Naive thymus-derived CD4-positive, alpha-beta T cell (primary cell): ENCODE measurements around the gene SUCNR1. TPM values are rescaled to one million over a fixed set of nuclear protein-coding genes. Genes with fewer than 3 reads are reported as not detected.

Experiments
- ATAC-seq: fragments of 150-1000 bp; cut with Tn5 transposase; 2 replicates; pipeline ENCODE4 v1.10.0; 2021; ENCODE audit warnings: mild to moderate bottlenecking, moderate library complexity
- CTCF ChIA-PET: fragments of 350-600 bp; sonication (Branson Sonifier 250); formaldehyde crosslinking; loops from one replicate; lab custom pipeline; 2021; ENCODE audit warnings: antibody characterized with exemption; lab: Charles Lee
- POLR2A ChIA-PET: fragments of 350-600 bp; sonication (Branson Sonifier 250); formaldehyde crosslinking; loops from one replicate; lab custom pipeline; 2021; ENCODE audit warnings: antibody characterized with exemption, inconsistent platforms; lab: Charles Lee
- DNase-seq, 9 donors: peaks; one replicate each; pipeline versions ENCODE4 v3.0.0 to v3.0.0-alpha.2; 2020 to 2022; ENCODE audit warnings: mixed read lengths in 1 of 9
- H3K27ac ChIP-seq: one replicate; pipeline ENCODE4 v1.7.0; 2013; ENCODE audit warnings: mild to moderate bottlenecking, low read depth, low read length, moderate library complexity
- H3K27me3 ChIP-seq, 2 donors: one replicate each; pipeline ENCODE4 v1.7.0; 2013; ENCODE audit warnings: low read length in 2 of 2, mild to moderate bottlenecking in 2 of 2, moderate library complexity in 2 of 2; ENCODE audit not compliant: control insufficient read depth in 2 of 2, insufficient read depth in 2 of 2
- H3K36me3 ChIP-seq, 3 experiments: 1 replicate in 2 of 3; 2 replicates in 1 of 3; pipeline ENCODE4 v1.7.0; 2013; ENCODE audit warnings: low read length in 3 of 3, mild to moderate bottlenecking in 3 of 3, moderate library complexity in 1 of 3; ENCODE audit not compliant: insufficient read depth in 3 of 3, control insufficient read depth in 2 of 3
- H3K4me1 ChIP-seq, 2 donors: one replicate each; pipeline ENCODE4 v1.7.0; 2013; ENCODE audit warnings: low read length in 2 of 2, mild to moderate bottlenecking in 2 of 2, moderate library complexity in 1 of 2; ENCODE audit not compliant: control insufficient read depth in 2 of 2, insufficient read depth in 2 of 2
- H3K4me3 ChIP-seq: 2 replicates; pipeline ENCODE4 v1.7.0; 2013; ENCODE audit warnings: mild to moderate bottlenecking, low read length
- H3K9me3 ChIP-seq, 3 experiments: 1 replicate in 2 of 3; 2 replicates in 1 of 3; pipeline ENCODE4 v1.7.0; 2013; ENCODE audit warnings: low read length in 3 of 3; ENCODE audit not compliant: control insufficient read depth in 2 of 3
- H3K27ac Mint-ChIP-seq, 9 donors: one replicate each; pipeline ENCODE4 v1.8.0; 2020 to 2022; ENCODE audit warnings: mixed read lengths in 9 of 9, mild to moderate bottlenecking in 8 of 9, moderate library complexity in 5 of 9, inconsistent platforms in 2 of 9
- H3K27me3 Mint-ChIP-seq, 5 donors: one replicate each; pipeline ENCODE4 v1.8.0; 2021 to 2022; ENCODE audit warnings: mixed read lengths in 5 of 5, mild to moderate bottlenecking in 1 of 5
- H3K36me3 Mint-ChIP-seq, 5 donors: one replicate each; pipeline ENCODE4 v1.8.0; 2020 to 2022; ENCODE audit warnings: mixed read lengths in 5 of 5, mild to moderate bottlenecking in 3 of 5, inconsistent platforms in 1 of 5
- H3K4me1 Mint-ChIP-seq, 7 donors: one replicate each; pipeline ENCODE4 v1.8.0; 2020 to 2022; ENCODE audit warnings: mixed read lengths in 7 of 7, mild to moderate bottlenecking in 3 of 7, inconsistent platforms in 1 of 7
- H3K4me3 Mint-ChIP-seq, 10 donors: one replicate each; pipeline ENCODE4 v1.8.0; 2020 to 2022; ENCODE audit warnings: mild to moderate bottlenecking in 10 of 10, mixed read lengths in 10 of 10, moderate library complexity in 6 of 10, inconsistent platforms in 2 of 10
- H3K9me3 Mint-ChIP-seq, 11 donors: one replicate each; pipeline ENCODE4 v1.8.0; 2020 to 2022; ENCODE audit warnings: mixed read lengths in 11 of 11, mild to moderate bottlenecking in 4 of 11, inconsistent platforms in 1 of 11, moderate library complexity in 1 of 11
- intact Hi-C, 2 donors: fragments of 100-400 bp; cut with micrococcal nuclease; formaldehyde crosslinking; loops; one replicate each; pipeline ENCODE4 v1.15.1; 2023
- polyA plus RNA-seq, 2 donors: library from polyadenylated mRNA; unstranded; fragments of 300-500 nt; fragmentation: Illumina TruSeq; gene quantifications; one replicate each; pipeline ENCODE4 v1.2.3, GENCODE V29; 2021
- total RNA-seq, 6 experiments: library from RNA in 5 of 6; stranded (reverse) in 5 of 6; gene quantifications; 1 replicate in 5 of 6; 2 replicates in 1 of 6; pipeline ENCODE4 v1.2.3 and lab custom pipeline; 2021 to 2026

SUCNR1 gene, protein sequence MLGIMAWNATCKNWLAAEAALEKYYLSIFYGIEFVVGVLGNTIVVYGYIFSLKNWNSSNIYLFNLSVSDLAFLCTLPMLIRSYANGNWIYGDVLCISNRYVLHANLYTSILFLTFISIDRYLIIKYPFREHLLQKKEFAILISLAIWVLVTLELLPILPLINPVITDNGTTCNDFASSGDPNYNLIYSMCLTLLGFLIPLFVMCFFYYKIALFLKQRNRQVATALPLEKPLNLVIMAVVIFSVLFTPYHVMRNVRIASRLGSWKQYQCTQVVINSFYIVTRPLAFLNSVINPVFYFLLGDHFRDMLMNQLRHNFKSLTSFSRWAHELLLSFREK
- total RNA-seq (under 1 TPM in 1 of 5 experiments, not detected in 4; 0.12 TPM), polyA plus RNA-seq (not detected), total RNA-seq (lab: John Stamatoyannopoulos, UW) (not detected)

DNA sequence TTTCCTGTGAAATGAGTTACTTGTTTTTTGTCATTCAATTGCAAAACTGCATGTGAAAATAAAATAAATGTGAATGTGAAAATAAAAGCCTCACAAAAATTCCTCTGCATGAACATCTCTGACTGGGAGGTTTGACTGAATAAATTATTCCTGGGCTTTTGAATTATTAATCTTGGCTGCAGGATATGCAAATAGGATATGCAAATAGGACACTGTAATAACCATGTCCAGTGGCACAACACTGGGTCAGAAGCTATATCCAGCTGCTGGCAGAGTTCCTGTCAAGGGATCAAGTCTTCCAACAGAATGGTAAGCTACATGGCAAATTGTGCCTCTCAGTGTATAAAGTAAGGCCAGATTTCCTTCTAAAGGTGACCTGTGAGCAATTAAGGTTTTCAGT lies at the start of gene SUCNR1:
Gene SUCNR1, plus strand, starts transcription at position 246 of the 400 bp plus-strand sequence. CDS start 6,250 bp downstream, outside the sequence.
- Mint-ChIP-seq H3K27me3 (peaks cover 0 to 6% (median 5%) of the 10 kb centered on the region in 5 donors), H3K27ac (no peak within 1 kb of the TSS), H3K9me3 (no peaks in the 10 kb centered on the region), H3K36me3 (no peaks in the 10 kb centered on the region), H3K4me1 (peaks cover 4 to 16% (median 11%) of the 10 kb centered on the region in 7 donors), H3K4me3 (no peak within 1 kb of the TSS)
- Histone ChIP-seq H3K4me3 (no peak within 1 kb of the TSS), H3K36me3 (no peaks in the 10 kb centered on the region), H3K4me1 (no peaks in the 10 kb centered on the region), H3K27ac (no peak within 1 kb of the TSS), H3K27me3 (no peaks in the 10 kb centered on the region), H3K9me3 (no peaks in the 10 kb centered on the region)
- intact Hi-C loops = no loop called here
- no peak for DNase-seq
- POLR2A ChIA-PET = no interaction called here
- CTCF ChIA-PET = no interaction called here
- ATAC-seq = no peak

DNA sequence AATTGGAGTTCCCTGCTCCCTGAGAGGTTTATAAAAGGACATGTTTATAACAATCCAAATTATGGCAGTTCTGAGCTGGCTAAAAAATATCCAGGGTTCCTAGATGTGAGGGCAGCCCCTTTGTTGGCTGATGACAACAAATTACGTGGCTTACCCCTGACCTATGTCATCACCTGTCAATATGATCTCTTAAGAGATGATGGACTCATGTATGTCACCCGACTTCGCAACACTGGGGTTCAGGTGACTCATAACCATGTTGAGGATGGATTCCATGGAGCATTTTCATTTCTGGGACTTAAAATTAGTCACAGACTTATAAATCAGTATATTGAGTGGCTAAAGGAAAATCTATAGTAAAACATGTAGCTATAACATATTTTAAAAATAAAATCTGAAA lies 45.6 kb upstream of the SUCNR1 start:
- no peaks in the 10 kb centered on the region for H3K36me3 Mint-ChIP-seq
- intact Hi-C loops = no loop called here
- no peak for ATAC-seq
- ChIA-PET CTCF (interaction anchor here (0.6 kb wide), 1 partner anchor 98 kb away, joined by 3 read pairs; no protein-coding TSS in a partner anchor), POLR2A (no interaction called here)
- H3K4me3 Mint-ChIP-seq = no peak overlapping the region
- Histone ChIP-seq H3K4me3 (no peak overlapping the region), H3K27ac (no peak overlapping the region), H3K36me3 (no peaks in the 10 kb centered on the region), H3K9me3 (no peaks in the 10 kb centered on the region), H3K4me1 (no peaks in the 10 kb centered on the region), H3K27me3 (no peaks in the 10 kb centered on the region)
- no peak for DNase-seq
- no peak overlapping the region for H3K27ac Mint-ChIP-seq
- peaks cover 0 to 8% (median 0%) of the 10 kb centered on the region in 11 donors for H3K9me3 Mint-ChIP-seq
- peaks cover 19 to 31% (median 23%) of the 10 kb centered on the region in 5 donors for H3K27me3 Mint-ChIP-seq
- H3K4me1 Mint-ChIP-seq = peaks cover 0 to 3% (median 0%) of the 10 kb centered on the region in 7 donors

DNA sequence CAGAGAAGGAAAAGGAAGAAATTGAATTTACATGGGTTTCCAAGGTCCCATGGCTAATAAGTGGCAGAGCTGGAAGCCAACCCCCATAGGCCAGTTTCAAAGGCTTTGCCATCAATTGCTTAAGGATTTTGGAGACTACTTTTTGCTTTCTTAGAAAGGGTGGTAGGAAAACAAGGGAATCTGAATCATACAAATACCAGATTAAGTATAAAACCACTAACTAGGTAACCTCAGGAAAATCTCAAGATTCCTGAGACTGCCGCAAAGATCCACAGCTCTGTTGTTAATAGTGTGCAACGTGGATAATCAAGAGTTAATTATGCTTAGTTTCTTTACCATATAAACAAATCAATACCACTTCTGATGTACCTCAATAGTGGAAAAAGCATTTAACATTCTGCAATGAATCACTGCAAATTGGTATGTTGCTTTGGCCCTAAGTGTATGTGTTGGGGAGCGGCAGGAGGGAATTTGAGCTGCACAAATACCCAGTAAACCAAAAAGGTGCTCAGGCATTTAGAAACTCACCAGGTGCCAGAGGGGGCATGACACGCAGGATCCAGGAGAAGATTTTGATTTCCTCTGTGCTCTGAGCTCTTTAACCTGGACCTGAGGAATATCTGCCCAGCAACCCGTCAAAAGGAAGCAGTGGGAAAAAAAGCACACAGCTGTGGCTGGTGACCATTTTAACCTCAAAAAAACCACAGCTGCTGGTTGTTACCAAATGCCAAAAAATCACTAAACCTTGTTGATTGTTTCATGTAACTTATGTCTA lies 37.5 kb upstream of the SUCNR1 start:
- no peaks in the 10 kb centered on the region for H3K9me3 ChIP-seq
- POLR2A ChIA-PET = no interaction called here
- no peak overlapping the region for H3K4me3 ChIP-seq
- Mint-ChIP-seq H3K36me3 (no peaks in the 10 kb centered on the region), H3K9me3 (no peaks in the 10 kb centered on the region), H3K4me3 (no peak overlapping the region), H3K27ac (no peak overlapping the region), H3K4me1 (peaks cover 0 to 3% (median 0%) of the 10 kb centered on the region in 7 donors), H3K27me3 (peaks cover 12 to 51% (median 19%) of the 10 kb centered on the region in 5 donors)
- intact Hi-C loops = loop anchor here in 1 of 2 donors (5.0 kb wide), 1 partner anchor 81 kb away; no protein-coding TSS in a partner anchor
- H3K27ac ChIP-seq = no peak overlapping the region
- DNase-seq (no peak), ATAC-seq (no peak)
- CTCF ChIA-PET = interaction anchor here (0.9 kb wide), 1 partner anchor 388 kb away, joined by 3 read pairs; no protein-coding TSS in a partner anchor
- no peaks in the 10 kb centered on the region for H3K4me1 ChIP-seq
- H3K36me3 ChIP-seq = no peaks in the 10 kb centered on the region
- H3K27me3 ChIP-seq = no peaks in the 10 kb centered on the region

DNA sequence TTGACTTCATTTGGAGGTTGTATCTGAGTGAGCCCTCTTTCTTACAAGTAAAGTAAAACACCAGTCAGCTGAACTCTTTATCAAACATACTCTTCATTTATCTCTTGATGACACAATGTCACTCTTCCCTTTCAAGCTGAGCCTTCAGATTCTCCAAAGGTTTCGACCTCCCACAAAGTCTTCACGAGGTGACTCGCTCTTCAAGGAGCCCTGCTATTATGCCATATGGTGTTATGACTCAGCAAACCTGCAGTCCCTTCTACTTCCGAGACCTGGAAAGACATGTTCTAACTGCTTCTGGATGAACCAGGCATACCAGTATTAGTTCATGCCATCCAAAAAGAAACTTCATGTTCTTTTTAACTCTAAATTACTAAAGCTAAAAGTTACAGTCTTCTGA lies 36.4 kb upstream of the SUCNR1 start:
- DNase-seq = no peak
- Mint-ChIP-seq H3K4me3 (no peak overlapping the region), H3K36me3 (no peaks in the 10 kb centered on the region), H3K27me3 (peaks cover 12 to 48% (median 19%) of the 10 kb centered on the region in 5 donors), H3K4me1 (peaks cover 0 to 3% (median 0%) of the 10 kb centered on the region in 7 donors), H3K27ac (no peak overlapping the region), H3K9me3 (no peaks in the 10 kb centered on the region)
- CTCF ChIA-PET = interaction anchor here (0.9 to 1.5 kb wide), 2 partner anchors 389 to 669 kb away, joined by 3 to 4 read pairs; no protein-coding TSS in a partner anchor
- H3K4me3 ChIP-seq = no peak overlapping the region
- H3K27me3 ChIP-seq = no peaks in the 10 kb centered on the region
- ATAC-seq = no peak
- no peaks in the 10 kb centered on the region for H3K4me1 ChIP-seq
- POLR2A ChIA-PET = no interaction called here
- no peak overlapping the region for H3K27ac ChIP-seq
- intact Hi-C loops = loop anchor here in 1 of 2 donors (5.0 kb wide), 1 partner anchor 80 kb away; no protein-coding TSS in a partner anchor
- no peaks in the 10 kb centered on the region for H3K36me3 ChIP-seq
- H3K9me3 ChIP-seq = no peaks in the 10 kb centered on the region

DNA sequence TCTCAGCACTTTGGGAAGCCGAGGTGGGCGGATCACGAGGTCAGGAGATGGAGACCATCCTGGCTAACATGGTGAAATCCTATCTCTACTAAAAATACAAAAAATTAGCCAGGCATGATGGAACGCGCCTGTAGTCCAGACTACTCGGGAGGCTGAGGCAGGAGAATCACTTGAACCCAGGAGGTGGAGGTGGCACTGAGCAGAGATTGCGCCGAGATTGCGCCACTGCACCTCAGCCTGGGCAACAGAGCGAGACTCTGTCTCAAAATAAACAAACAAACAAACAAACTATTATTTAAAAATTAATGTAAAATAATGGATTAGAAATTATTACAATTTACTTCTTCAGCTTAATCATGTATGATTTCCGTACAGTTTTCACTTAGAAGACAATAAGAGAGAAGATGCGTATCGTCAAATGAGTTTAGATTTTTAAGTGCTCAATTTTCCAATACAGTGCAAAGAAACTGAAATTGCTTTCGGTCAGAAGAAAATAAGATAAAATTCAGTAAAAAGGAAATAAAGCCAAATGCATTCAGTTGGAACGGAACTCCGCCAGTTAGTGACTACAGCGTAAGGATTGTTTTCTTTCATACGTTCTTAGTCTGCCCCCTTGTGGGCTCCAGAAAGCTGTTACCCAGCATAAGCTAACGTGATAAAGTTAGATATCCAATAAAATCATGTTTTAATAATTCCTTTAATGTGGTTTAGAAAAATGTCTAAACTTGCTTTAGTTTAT lies 34.7 kb upstream of the SUCNR1 start:
- no peaks in the 10 kb centered on the region for H3K4me1 ChIP-seq
- POLR2A ChIA-PET = no interaction called here
- CTCF ChIA-PET = interaction anchor here (0.6 to 1.3 kb wide), 6 partner anchors 8 to 682 kb away, joined by 3 to 4 read pairs (median 4); no protein-coding TSS in a partner anchor
- H3K27ac Mint-ChIP-seq = no peak overlapping the region
- no peak overlapping the region for H3K4me3 ChIP-seq
- intact Hi-C loops = loop anchor here (1.0 to 5.0 kb wide), 9 partner anchors 79 to 682 kb away; no protein-coding TSS in a partner anchor
- H3K4me3 Mint-ChIP-seq = no peak overlapping the region
- H3K9me3 ChIP-seq = no peaks in the 10 kb centered on the region
- H3K9me3 Mint-ChIP-seq = no peaks in the 10 kb centered on the region
- H3K27me3 Mint-ChIP-seq = peaks cover 6 to 42% (median 11%) of the 10 kb centered on the region in 5 donors
- no peaks in the 10 kb centered on the region for H3K36me3 ChIP-seq
- H3K27ac ChIP-seq = no peak overlapping the region
- H3K36me3 Mint-ChIP-seq = no peaks in the 10 kb centered on the region
- DNase-seq (peak in 6 of 9 donors; percentile 6 to 40 (median 26)), ATAC-seq (peak; percentile 70)
- no peaks in the 10 kb centered on the region for H3K27me3 ChIP-seq
- peaks cover 0 to 3% (median 0%) of the 10 kb centered on the region in 7 donors for H3K4me1 Mint-ChIP-seq

DNA sequence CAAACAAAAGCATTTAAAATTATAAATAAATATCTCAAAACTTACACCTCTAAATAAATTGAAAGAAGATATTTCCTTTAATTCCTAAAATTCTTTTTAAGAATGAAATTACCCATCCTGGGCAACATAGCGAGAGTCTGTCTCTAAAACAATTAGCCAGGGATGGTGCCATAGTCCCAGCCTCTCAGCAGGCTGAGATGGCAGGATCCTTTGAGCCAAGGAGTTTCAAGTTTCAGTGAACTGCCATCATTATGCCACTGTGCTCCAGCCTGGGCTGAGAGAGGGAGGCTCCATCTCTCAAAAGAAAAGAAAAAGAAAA lies 34.2 kb upstream of the SUCNR1 start:
- Mint-ChIP-seq H3K27ac (no peak overlapping the region), H3K4me3 (no peak overlapping the region), H3K27me3 (peaks cover 4 to 39% (median 6%) of the 10 kb centered on the region in 5 donors), H3K9me3 (no peaks in the 10 kb centered on the region), H3K4me1 (peaks cover 0 to 3% (median 0%) of the 10 kb centered on the region in 7 donors), H3K36me3 (no peaks in the 10 kb centered on the region)
- CTCF ChIA-PET = interaction anchor here (0.6 to 1.0 kb wide), 5 partner anchors 9 to 683 kb away, joined by 3 to 4 read pairs (median 3); no protein-coding TSS in a partner anchor
- H3K27ac ChIP-seq = no peak overlapping the region
- POLR2A ChIA-PET = no interaction called here
- intact Hi-C loops = loop anchor here (1.0 to 5.0 kb wide), 9 partner anchors 78 to 682 kb away; no protein-coding TSS in a partner anchor
- ATAC-seq (no peak), DNase-seq (no peak)
- H3K4me3 ChIP-seq = no peak overlapping the region
- H3K36me3 ChIP-seq = no peaks in the 10 kb centered on the region
- no peaks in the 10 kb centered on the region for H3K27me3 ChIP-seq
- H3K4me1 ChIP-seq = no peaks in the 10 kb centered on the region
- no peaks in the 10 kb centered on the region for H3K9me3 ChIP-seq
